GM12874 (cell line): Measurements from ENCODE around the gene IPMK.

ENCODE experiments used
- CTCF ChIP-seq: IDR thresholded peaks from 2 replicates; pipeline ENCODE4 v1.5.1; 2011; ENCODE audit warnings: low read depth, mild to moderate bottlenecking, control low read depth, low read length, moderate library complexity; ENCODE audit not compliant: insufficient read depth

Gene IPMK

GRCh38 chr10:58300676-58301075 is 33.0 kb upstream of the IPMK start:
- TF ChIP-seq CTCF, result no peak

- peak; percentile 72 for TF ChIP-seq CTCF
These were observed 31.9 kb upstream of the IPMK start for GRCh38 chr10:58299580-58299979.

- no peak for TF ChIP-seq CTCF
These were observed 26.3 kb upstream of the IPMK start for GRCh38 chr10:58293989-58294388.

GRCh38 chr10:58291538-58292174 is 24.0 kb upstream of the IPMK start:
- TF ChIP-seq CTCF, result peak; percentile 54; the same call in 1 of the 2 replicates

GRCh38 chr10:58282615-58283014 is 14.9 kb upstream of the IPMK start:
- no peak for TF ChIP-seq CTCF

- TF ChIP-seq CTCF, result no peak
These were observed 13.5 kb upstream of the IPMK start for GRCh38 chr10:58281092-58281752.

GRCh38 chr10:58280477-58280876 is 12.8 kb upstream of the IPMK start:
- TF ChIP-seq CTCF, result no peak
